AG04450 (cell line): ENCODE measurements around the gene LSM10. TPM values are rescaled to one million over a fixed set of nuclear protein-coding genes. Genes with fewer than 3 reads are reported as not detected.

Experiments used
- CTCF ChIA-PET: fragments of 300-600, 350-600 bp; formaldehyde crosslinking; extraction: SDS; loops from one replicate; lab custom pipeline; 2022; ENCODE audit warnings: antibody characterized with exemption, inconsistent platforms; lab: Charles Lee
- POLR2A ChIA-PET: fragments of 350-600 bp; formaldehyde crosslinking; extraction: SDS; loops from one replicate; lab custom pipeline; 2021; ENCODE audit warnings: antibody characterized with exemption, inconsistent platforms; lab: Yijun Ruan, JAX
- DNase-seq: peaks from one replicate; pipeline ENCODE4 v3.0.0-alpha.2; 2011; ENCODE audit warnings: low read depth, low spot score
- H3K27ac ChIP-seq: one replicate; pipeline ENCODE4 v1.5.1; 2012; ENCODE audit warnings: low read depth, low read length, control low read depth
- H3K27me3 ChIP-seq: one replicate; pipeline ENCODE4 v1.6.0; 2012; ENCODE audit warnings: low read length; ENCODE audit not compliant: control insufficient read depth, insufficient read depth
- H3K4me3 ChIP-seq: 2 replicates; pipeline ENCODE4 v1.5.1; 2011; ENCODE audit warnings: mild to moderate bottlenecking, low read depth, low read length, control low read depth
- H3K9me3 ChIP-seq: 2 replicates; pipeline ENCODE4 v1.5.1; 2012; ENCODE audit warnings: low read length; ENCODE audit not compliant: control insufficient read depth, insufficient read depth
- CTCF ChIP-seq: IDR thresholded peaks from 2 replicates; pipeline ENCODE4 v1.5.1; 2011; ENCODE audit warnings: low read depth, low read length, control low read depth, inconsistent platforms
- polyA minus RNA-seq: library from RNA; depleted of rRNA, polyadenylated mRNA; stranded (reverse); fragments of >200 nt; gene quantifications from 2 replicates; pipeline ENCODE4 v1.2.3, GENCODE V29; 2011; rRNA and poly(A)+ RNA removed
- polyA plus RNA-seq: library from polyadenylated mRNA; depleted of rRNA; stranded (reverse); fragments of >200 nt; gene quantifications from 2 replicates; pipeline ENCODE4 v1.2.3, GENCODE V29; 2011; rRNA removed

LSM10 gene
- 50.8 and 63.6 TPM in 2 replicates for polyA plus RNA-seq
- polyA minus RNA-seq = 17.9 and 35.4 TPM in 2 replicates

- peak within 1 kb of the TSS; percentile 69 for H3K27ac ChIP-seq
- ChIA-PET CTCF (interaction anchor here (0.5 to 2.0 kb wide), 8 partner anchors 10 to 297 kb away, joined by 3 to 6 read pairs (median 3); partner anchors contain the start of gene SH3D21), POLR2A (interaction anchor here (0.5 to 2.6 kb wide), 6 partner anchors 9 to 142 kb away, joined by 3 to 28 read pairs (median 6); no protein-coding TSS in a partner anchor)
- H3K9me3 ChIP-seq = no peaks in the 10 kb centered on the region; the same call in 1 of the 2 replicates
- peak within 1 kb of the TSS; percentile 84 for H3K4me3 ChIP-seq
- DNase-seq = peak; percentile 74
- no peak for TF ChIP-seq CTCF
- no peaks in the 10 kb centered on the region for H3K27me3 ChIP-seq
These were observed at the start of gene LSM10 for GRCh38 chr1:36397378-36398230. Gene LSM10 (minus strand): TSS chr1:36397908. CDS start chr1:36394129, 3,779 bp downstream.

- no peak for DNase-seq
- Histone ChIP-seq H3K4me3 (no peak overlapping the region), H3K27ac (no peak overlapping the region), H3K27me3 (no peaks in the 10 kb centered on the region), H3K9me3 (no peaks in the 10 kb centered on the region)
- CTCF ChIA-PET = no interaction called here
- TF ChIP-seq CTCF = no peak
- POLR2A ChIA-PET = no interaction called here
These were observed 49.7 kb upstream of the LSM10 start for GRCh38 chr1:36447450-36447849.

GRCh38 chr1:36446746-36447145, 49.0 kb upstream of the LSM10 start:
- Histone ChIP-seq H3K27ac (no peak overlapping the region), H3K9me3 (no peaks in the 10 kb centered on the region), H3K27me3 (no peaks in the 10 kb centered on the region), H3K4me3 (no peak overlapping the region)
- ChIA-PET CTCF (no interaction called here), POLR2A (no interaction called here)
- no peak for TF ChIP-seq CTCF
- DNase-seq = no peak

GRCh38 chr1:36446271-36446670, 48.6 kb upstream of the LSM10 start:
- Histone ChIP-seq H3K9me3 (no peaks in the 10 kb centered on the region), H3K27me3 (no peaks in the 10 kb centered on the region), H3K4me3 (no peak overlapping the region), H3K27ac (no peak overlapping the region)
- peak; percentile 26 for TF ChIP-seq CTCF
- no peak for DNase-seq
- ChIA-PET POLR2A (no interaction called here), CTCF (no interaction called here)

GRCh38 chr1:36443297-36443696, 45.6 kb upstream of the LSM10 start:
- no peak for TF ChIP-seq CTCF
- Histone ChIP-seq H3K27me3 (no peaks in the 10 kb centered on the region), H3K27ac (no peak overlapping the region), H3K9me3 (no peaks in the 10 kb centered on the region), H3K4me3 (no peak overlapping the region)
- no peak for DNase-seq
- CTCF ChIA-PET = interaction anchor here (1.6 kb wide), 1 partner anchor 23 kb away, joined by 3 read pairs; no protein-coding TSS in a partner anchor
- POLR2A ChIA-PET = no interaction called here
